ENCODE results near the gene USP9X.

- TF ChIP-seq, protein P1, sequence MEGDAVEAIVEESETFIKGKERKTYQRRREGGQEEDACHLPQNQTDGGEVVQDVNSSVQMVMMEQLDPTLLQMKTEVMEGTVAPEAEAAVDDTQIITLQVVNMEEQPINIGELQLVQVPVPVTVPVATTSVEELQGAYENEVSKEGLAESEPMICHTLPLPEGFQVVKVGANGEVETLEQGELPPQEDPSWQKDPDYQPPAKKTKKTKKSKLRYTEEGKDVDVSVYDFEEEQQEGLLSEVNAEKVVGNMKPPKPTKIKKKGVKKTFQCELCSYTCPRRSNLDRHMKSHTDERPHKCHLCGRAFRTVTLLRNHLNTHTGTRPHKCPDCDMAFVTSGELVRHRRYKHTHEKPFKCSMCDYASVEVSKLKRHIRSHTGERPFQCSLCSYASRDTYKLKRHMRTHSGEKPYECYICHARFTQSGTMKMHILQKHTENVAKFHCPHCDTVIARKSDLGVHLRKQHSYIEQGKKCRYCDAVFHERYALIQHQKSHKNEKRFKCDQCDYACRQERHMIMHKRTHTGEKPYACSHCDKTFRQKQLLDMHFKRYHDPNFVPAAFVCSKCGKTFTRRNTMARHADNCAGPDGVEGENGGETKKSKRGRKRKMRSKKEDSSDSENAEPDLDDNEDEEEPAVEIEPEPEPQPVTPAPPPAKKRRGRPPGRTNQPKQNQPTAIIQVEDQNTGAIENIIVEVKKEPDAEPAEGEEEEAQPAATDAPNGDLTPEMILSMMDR (IDR thresholded peaks at IDR 0.05 in 8 of 11, conservative IDR thresholded peaks at IDR 0.05 in 3 of 11) = no peak
- TF ChIP-seq POLR2AphosphoS5 (IDR thresholded peaks at IDR 0.05) = no peak
These were observed 34.6 kb downstream of the USP9X start for GRCh38 chrX:41119803-41120202.

All from spleen (tissue), 7 donors.